Thymus (tissue), 11 donors: ENCODE results near the gene PPP3CA. TPM values are rescaled to one million over a fixed set of nuclear protein-coding genes. Genes with fewer than 3 reads are reported as not detected.

Experiments used
- DNase-seq, 9 donors: peaks; one replicate each; pipeline ENCODE4 v3.0.0-alpha.2; 2013; ENCODE audit warnings: low spot score in 9 of 9, low read depth in 6 of 9, missing footprints in 1 of 9
- H3K27ac ChIP-seq, 2 donors: one replicate each; pipeline ENCODE4 v1.5.1; 2013; ENCODE audit warnings: control low read depth in 1 of 2, low read depth in 1 of 2, low read length in 1 of 2, mild to moderate bottlenecking in 1 of 2, moderate library complexity in 1 of 2
- H3K27me3 ChIP-seq, 2 donors: one replicate each; pipeline ENCODE4 v1.5.1; 2013; ENCODE audit warnings: low read length in 1 of 2; ENCODE audit not compliant: control insufficient read depth in 2 of 2, insufficient read depth in 1 of 2
- H3K36me3 ChIP-seq, 2 donors: one replicate each; pipeline ENCODE4 v1.5.1; 2013; ENCODE audit warnings: low read length in 1 of 2, mild to moderate bottlenecking in 1 of 2, moderate library complexity in 1 of 2; ENCODE audit not compliant: control insufficient read depth in 2 of 2, insufficient read depth in 2 of 2
- H3K4me1 ChIP-seq, 2 donors: one replicate each; pipeline ENCODE4 v1.5.1; 2013; ENCODE audit warnings: low read length in 2 of 2; ENCODE audit not compliant: control insufficient read depth in 2 of 2, insufficient read depth in 2 of 2
- H3K4me3 ChIP-seq, 2 donors: one replicate each; pipeline ENCODE4 v1.5.1; 2013; ENCODE audit warnings: low read length in 2 of 2, control low read depth in 1 of 2, mild to moderate bottlenecking in 1 of 2
- H3K9me3 ChIP-seq, 2 donors: one replicate each; pipeline ENCODE4 v1.5.1; 2013; ENCODE audit warnings: low read length in 1 of 2, mild to moderate bottlenecking in 1 of 2; ENCODE audit not compliant: control insufficient read depth in 2 of 2, insufficient read depth in 1 of 2
- WGBS: extraction: QIAGEN DNeasy Blood & Tissue Kit; methylation state at CpG from one replicate; pipeline ENCODE4 v1.1.7; 2013; 5-methylcytosine and 5-hydroxymethylcytosine counted together
- polyA plus RNA-seq: library from polyadenylated mRNA; stranded (reverse); fragments of 200-250 nt; gene quantifications from one replicate; pipeline ENCODE4 v1.2.3, GENCODE V29; 2013
- total RNA-seq: library from RNA; stranded (reverse); fragments of 120-200 nt; gene quantifications from one replicate; pipeline ENCODE4 v1.2.4, GENCODE V29; 2013
- donor health status: healthy.

PPP3CA gene
- total and polyA plus RNA-seq, 2 donors = 12.9 to 17.3 TPM

DNA sequence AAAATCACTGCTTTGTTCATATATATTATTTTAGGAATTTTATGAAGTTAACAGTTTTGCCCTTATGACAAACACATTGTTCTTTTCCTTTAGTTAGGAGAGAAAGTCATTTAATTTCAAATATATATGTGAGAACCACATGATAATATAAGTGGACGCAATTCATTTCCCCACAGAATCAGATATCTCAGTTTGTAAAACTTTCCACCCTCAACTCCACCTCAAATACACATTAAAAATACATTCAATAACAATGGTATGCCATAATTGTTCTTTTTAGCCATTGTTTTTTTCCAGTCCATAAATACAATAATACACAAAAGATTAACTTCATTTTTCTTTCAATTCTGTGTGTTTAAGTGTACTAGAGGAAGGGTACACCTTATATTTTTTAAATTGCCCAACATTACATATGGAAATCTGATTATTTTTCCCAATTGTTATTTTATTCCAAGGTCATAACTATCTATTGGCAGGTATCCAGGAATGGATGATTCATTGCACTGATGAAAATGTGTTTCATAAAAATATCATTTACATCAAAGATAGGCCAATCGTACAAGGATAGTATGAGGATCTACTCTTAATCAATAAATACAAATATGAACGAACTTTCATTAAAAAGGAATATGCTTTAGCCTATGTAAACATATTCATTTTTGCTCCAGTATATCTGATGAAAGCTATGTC lies 125.0 kb downstream of the PPP3CA start:
- Histone ChIP-seq H3K9me3 (no peaks in the 10 kb centered on the region), H3K4me1 (no peaks in the 10 kb centered on the region)
- 97% methylated on average over 3 of the region's 3 CpGs for WGBS

DNA sequence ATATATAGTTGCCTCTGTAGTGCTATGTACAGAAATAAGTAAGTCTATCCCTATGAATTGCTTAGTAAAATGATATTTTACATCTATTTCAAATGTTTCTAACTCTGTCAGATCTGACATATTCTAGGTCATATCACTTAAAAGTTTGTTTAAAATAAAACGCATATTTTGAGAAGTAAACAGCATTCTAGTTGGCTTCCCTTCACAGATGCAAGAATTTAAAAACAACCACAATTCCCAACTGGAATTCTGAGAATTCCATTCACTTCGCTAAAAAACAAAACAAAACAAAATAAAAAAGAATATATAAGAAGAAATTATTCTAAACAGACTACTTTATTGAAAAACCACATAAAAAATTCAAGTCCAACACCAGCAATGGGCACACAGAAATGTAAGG lies 126.0 kb downstream of the PPP3CA start:
- Histone ChIP-seq H3K27me3 (no peaks in the 10 kb centered on the region), H3K4me1 (no peaks in the 10 kb centered on the region), H3K27ac (no peak overlapping the region), H3K4me3 (no peak overlapping the region), H3K36me3 (no peaks in the 10 kb centered on the region), H3K9me3 (no peaks in the 10 kb centered on the region)
- no peak for DNase-seq
- WGBS = 96% methylated on average over 2 of the region's 2 CpGs

More for the DNA sequence above, 125.0 kb downstream of the PPP3CA start:
- no peak overlapping the region for H3K27ac ChIP-seq
- H3K4me3 ChIP-seq = no peak overlapping the region
- DNase-seq = no peak
- no peaks in the 10 kb centered on the region for H3K27me3 ChIP-seq
- H3K36me3 ChIP-seq = no peaks in the 10 kb centered on the region

DNA sequence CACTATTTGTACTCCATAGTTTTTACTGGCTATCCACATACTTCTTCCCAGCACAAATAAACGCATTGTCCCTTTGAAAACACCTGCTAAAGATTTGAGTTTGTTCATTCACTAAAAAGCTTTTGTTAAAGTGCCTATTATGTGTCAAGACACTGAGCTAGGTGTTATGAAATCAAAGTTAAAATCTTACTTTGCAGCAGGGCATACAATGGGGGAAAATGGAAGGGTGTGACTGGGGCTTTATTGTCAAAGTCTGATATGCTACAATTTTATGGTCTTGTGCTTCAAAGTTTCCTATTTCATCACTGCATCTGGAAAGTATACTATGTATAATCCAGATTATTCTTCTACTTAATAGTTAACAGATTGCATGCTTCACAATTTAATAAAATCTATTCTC lies 128.4 kb downstream of the PPP3CA start:
- H3K4me1 ChIP-seq = no peaks in the 10 kb centered on the region
- no peaks in the 10 kb centered on the region for H3K27me3 ChIP-seq
- no peaks in the 10 kb centered on the region for H3K36me3 ChIP-seq
- H3K27ac ChIP-seq = no peak overlapping the region
- no peaks in the 10 kb centered on the region for H3K9me3 ChIP-seq
- no peak overlapping the region for H3K4me3 ChIP-seq
- no peak for DNase-seq
- WGBS = 95% methylated on average over 1 of the region's 1 CpG

DNA sequence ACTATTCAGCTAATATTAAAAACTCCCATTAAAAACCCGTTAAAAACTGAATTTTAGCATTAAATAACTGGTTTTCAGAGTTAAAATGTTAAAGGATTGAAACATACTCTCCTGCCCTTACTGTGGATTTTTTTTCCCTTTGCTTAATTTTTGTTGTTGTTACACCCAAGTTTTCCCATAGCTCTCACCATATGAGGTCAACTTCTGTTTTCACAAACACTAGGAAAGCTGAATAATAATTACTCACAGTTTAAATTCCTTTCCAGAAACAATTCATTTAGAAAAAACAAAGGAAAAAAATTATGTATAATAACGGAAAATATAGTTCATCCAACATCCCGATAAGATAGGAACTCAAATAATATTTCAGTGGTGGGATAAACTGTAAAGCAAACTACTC lies 129.0 kb downstream of the PPP3CA start:
- WGBS = 98% methylated on average over 3 of the region's 3 CpGs
- Histone ChIP-seq H3K4me3 (no peak overlapping the region), H3K4me1 (no peaks in the 10 kb centered on the region), H3K27me3 (no peaks in the 10 kb centered on the region), H3K36me3 (no peaks in the 10 kb centered on the region), H3K9me3 (no peaks in the 10 kb centered on the region), H3K27ac (no peak overlapping the region)
- DNase-seq = no peak

DNA sequence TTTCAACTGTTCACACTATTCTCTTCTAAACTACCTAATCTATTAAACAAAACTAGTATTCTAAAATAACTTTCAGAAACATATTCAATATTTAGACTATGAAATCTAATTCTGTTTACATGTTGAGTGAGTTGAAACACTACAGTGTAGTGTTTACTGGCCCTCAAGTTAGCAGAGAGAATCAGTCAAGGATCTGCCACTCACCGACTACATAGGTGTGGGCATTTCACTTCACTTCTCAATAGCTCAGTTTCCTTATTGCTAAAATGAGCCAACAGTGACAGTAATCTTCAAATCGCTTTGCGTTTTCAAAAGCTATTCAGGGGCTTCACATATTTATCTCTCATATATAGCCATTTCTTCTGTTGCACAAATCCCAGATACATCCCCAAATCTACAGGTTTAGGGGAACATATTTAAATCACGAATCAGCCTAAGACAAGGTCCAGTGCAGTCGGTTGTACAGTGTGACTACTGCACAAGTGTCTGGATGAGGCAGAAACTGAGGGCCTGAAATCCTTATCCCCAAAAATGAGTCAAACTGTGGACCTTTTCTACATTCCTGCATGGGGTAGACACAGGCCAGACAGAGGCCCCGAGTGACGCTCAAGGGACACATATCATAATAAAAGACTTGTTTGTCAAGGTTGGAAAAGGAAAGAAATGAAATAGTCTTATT lies 129.8 kb downstream of the PPP3CA start:
- Histone ChIP-seq H3K4me3 (no peak overlapping the region), H3K27me3 (no peaks in the 10 kb centered on the region), H3K27ac (no peak overlapping the region), H3K4me1 (no peaks in the 10 kb centered on the region), H3K9me3 (no peaks in the 10 kb centered on the region), H3K36me3 (no peaks in the 10 kb centered on the region)
- DNase-seq = no peak
- 83% methylated on average over 7 of the region's 7 CpGs for WGBS

DNA sequence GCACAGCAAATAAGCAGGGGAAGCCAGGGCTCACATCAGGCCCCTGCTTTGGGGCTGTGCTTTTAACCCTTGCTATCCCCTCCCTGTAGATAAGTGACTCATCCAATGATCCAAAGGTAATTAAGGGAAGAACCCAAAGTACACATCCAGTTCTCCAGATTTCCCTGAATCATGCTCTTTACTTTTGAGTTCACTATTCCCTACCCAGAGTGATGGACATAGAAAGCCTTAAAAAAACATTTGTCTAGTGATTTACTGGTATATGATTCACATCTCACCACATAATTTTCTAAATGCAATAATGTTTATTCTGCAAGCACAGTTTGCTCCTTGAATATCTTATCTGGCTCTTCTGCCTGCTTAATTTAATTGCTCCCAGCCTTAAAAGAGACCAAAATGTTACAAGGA lies 136.2 kb downstream of the PPP3CA start:
- no peak for DNase-seq
- H3K9me3 ChIP-seq = no peaks in the 10 kb centered on the region
- H3K4me1 ChIP-seq = no peaks in the 10 kb centered on the region
- no peak overlapping the region for H3K4me3 ChIP-seq
- H3K36me3 ChIP-seq = no peaks in the 10 kb centered on the region
- H3K27ac ChIP-seq = no peak overlapping the region
- no peaks in the 10 kb centered on the region for H3K27me3 ChIP-seq

DNA sequence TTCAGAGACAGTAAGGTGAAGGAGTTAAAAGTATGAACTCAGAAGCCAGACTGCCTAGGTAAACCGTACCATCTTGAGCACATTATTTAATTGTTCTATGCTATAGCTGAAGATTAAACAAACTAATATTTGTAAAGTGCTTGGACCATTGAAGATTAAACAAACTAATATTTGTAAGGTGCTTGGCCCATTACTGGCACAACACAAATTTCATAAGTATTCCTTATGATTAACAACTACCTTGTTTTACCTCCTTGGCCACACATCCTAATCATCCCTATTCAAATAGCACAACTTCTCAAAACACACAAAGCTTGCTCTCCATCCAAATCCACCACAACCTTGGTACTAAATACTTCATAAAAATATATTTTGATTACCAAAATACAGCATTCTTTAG lies 137.0 kb downstream of the PPP3CA start:
- DNase-seq = no peak
- 100% methylated on average over 1 of the region's 1 CpG for WGBS
- H3K27me3 ChIP-seq = no peaks in the 10 kb centered on the region
- H3K4me3 ChIP-seq = no peak overlapping the region
- H3K27ac ChIP-seq = no peak overlapping the region
- no peaks in the 10 kb centered on the region for H3K9me3 ChIP-seq
- H3K4me1 ChIP-seq = no peaks in the 10 kb centered on the region
- no peaks in the 10 kb centered on the region for H3K36me3 ChIP-seq

DNA sequence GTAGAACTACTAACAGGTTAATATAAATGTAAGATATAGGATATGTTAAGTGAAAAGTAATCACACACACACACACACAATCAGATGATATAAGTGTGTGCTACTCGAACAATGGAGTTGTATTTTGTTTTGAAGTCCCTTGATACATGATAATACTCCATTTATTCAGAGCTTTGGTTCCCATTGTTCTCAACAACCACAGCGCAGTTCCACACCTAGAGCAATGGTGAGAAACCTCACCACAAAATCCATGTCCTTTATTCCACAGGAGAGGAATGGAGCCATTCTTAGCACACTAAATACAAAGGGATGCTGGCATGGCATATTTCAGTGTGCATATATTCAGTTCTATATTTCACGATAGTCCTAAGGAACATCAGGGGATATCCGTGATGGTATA lies 139.2 kb downstream of the PPP3CA start:
- Histone ChIP-seq H3K27ac (no peak overlapping the region), H3K9me3 (no peaks in the 10 kb centered on the region), H3K27me3 (no peaks in the 10 kb centered on the region), H3K4me3 (no peak overlapping the region), H3K4me1 (no peaks in the 10 kb centered on the region), H3K36me3 (no peaks in the 10 kb centered on the region)
- WGBS = 73% methylated on average over 4 of the region's 4 CpGs
- no peak for DNase-seq

DNA sequence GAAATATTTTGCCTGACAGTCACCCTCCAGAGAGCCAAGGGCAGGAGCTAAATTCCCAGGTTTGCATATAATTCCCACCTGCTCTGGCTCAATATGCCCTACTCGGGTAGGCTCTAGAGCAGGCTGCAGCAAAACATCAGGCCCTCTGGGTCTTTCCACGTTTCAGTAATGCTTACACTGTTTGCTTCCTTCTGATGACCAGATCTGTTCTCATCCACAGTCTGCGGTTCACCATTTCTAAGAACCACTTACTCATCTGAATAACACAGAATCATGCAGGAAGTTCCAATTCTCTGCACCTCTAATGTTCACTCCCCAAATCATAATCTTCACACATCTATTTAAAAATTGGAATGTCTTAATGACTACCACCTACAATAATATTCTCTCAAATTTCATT lies 141.4 kb downstream of the PPP3CA start:
- no peak overlapping the region for H3K27ac ChIP-seq

More for the DNA sequence above, 141.4 kb downstream of the PPP3CA start:
- Histone ChIP-seq H3K36me3 (no peaks in the 10 kb centered on the region), H3K4me1 (no peaks in the 10 kb centered on the region), H3K4me3 (no peak overlapping the region), H3K27me3 (no peaks in the 10 kb centered on the region), H3K9me3 (no peaks in the 10 kb centered on the region)
- DNase-seq = peak in 3 of 9 donors; percentile 6 to 45 (median 13)
- WGBS = 9% methylated on average over 3 of the region's 3 CpGs
